SH-SY5Y (cell line): ENCODE data around the gene SLC17A1.

Source experiments
- GATA2 ChIP-seq: IDR thresholded peaks from 2 replicates; pipeline ENCODE4 v1.6.1; 2011; ENCODE audit warnings: mild to moderate bottlenecking, low read depth, low read length
- GATA3 ChIP-seq: IDR thresholded peaks from 2 replicates; pipeline ENCODE4 v1.6.1; 2011; ENCODE audit warnings: low read depth, mild to moderate bottlenecking, low read length, moderate library complexity

DNA sequence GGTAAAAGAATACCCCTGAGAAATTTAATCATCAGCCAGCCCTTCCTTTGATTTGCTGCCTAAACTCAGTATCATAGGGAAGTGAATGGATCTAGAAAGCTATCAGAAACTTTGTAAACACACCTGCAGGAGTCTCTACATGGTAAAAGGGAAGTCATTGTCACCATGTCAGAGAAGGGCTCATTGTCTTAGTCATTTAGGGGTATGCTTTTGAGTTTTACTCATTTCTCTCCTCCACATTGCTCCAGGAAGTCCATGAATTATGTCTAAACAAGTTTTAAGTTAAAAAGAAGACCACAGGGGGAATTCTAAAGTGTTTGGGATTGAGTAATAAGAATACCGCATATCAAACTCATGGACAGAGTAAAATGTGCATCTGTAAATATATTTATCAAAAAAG lies 2.5 kb downstream of the SLC17A1 start:
- TF ChIP-seq GATA2 (no peak), GATA3 (no peak)
